ENCODE data around the gene CYP26B1. TPM values are rescaled to one million over a fixed set of nuclear protein-coding genes. Genes with fewer than 3 reads are reported as not detected.

CYP26B1 gene
- total and polyA plus RNA-seq, 2 experiments from 2014 or later: 3.9 to 6.5 TPM

DNA sequence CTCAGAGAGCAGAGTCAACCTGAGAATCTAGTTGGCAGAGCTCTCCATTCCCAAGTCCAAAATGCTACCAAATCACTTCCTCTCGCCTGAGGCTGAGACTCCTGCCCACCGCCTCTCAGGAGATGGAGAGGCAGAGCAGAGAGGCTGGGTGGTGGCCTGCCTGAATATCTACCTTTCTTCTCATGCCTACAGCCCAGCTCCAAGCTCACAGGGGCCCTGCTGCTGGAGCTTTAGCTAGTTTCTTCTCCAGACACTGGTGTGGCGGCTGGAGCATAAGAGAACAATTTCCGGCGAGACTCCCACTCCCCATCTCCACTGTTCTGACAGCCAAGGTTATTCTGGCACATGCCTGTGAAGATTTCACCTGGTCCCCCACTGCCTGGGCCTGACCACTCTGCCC is 8.1 kb upstream of the CYP26B1 start:
- Histone ChIP-seq H3K9me2 (replicated peaks; ENCODE audit: insufficient read depth) (no peaks in the 10 kb centered on the region), H3K4me1 (ENCODE audit: insufficient read depth) (no peaks in the 10 kb centered on the region), H3K79me2 (no peaks in the 10 kb centered on the region), H3K9me3 (ENCODE audit: low read depth) (no peaks in the 10 kb centered on the region), H3K4me3 (no peak overlapping the region), H3K36me3 (replicated peaks; ENCODE audit: insufficient read depth, low read depth) (no peaks in the 10 kb centered on the region), H3K27me3 (peaks cover 15% of the 10 kb centered on the region), H3K27ac (no peak overlapping the region), H2AFZ (no peak overlapping the region), H3K4me2 (no peak overlapping the region), H4K20me1 (ENCODE audit: insufficient read depth, poor library complexity, severe bottlenecking) (no peaks in the 10 kb centered on the region)
- no peak for DNase-seq (ENCODE audit: low spot score)
- TF ChIP-seq EZH2phosphoT487 (IDR thresholded peaks at IDR 0.05; ENCODE audit: low read depth, severe bottlenecking, unreplicated experiment): no peak
- 95% methylated on average over 5 of the region's 5 CpGs for WGBS (ENCODE audit: low lambda C conversion rate, missing lambda C conversion rate)

DNA sequence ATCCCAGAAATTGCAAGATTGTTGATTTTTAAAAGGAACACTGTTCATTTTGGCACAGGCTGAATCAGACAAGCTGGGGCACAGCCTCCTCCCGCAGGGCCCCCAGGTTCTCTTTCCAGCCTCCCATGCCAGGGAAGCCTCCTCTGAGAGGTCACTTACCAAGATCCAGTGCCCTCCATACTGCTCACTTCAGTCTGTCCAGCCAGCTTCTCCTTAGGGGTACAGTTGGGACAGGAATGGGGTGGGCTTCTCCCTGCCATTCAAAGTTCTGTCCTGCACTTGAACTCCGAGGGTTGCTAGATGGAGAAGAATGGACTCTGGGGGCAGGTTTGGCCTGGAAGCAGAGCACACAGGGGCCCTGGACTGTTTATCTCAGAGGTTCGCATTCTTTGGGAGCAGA is 7.5 kb upstream of the CYP26B1 start:
- Histone ChIP-seq H3K4me1 (ENCODE audit: insufficient read depth) (peaks cover under 1% of the 10 kb centered on the region), H4K20me1 (ENCODE audit: insufficient read depth, poor library complexity, severe bottlenecking) (no peaks in the 10 kb centered on the region), H3K27ac (no peak overlapping the region), H3K36me3 (replicated peaks; ENCODE audit: insufficient read depth, low read depth) (no peaks in the 10 kb centered on the region), H2AFZ (no peak overlapping the region), H3K9me3 (ENCODE audit: low read depth) (no peaks in the 10 kb centered on the region), H3K79me2 (no peaks in the 10 kb centered on the region), H3K27me3 (peaks cover 15% of the 10 kb centered on the region), H3K4me3 (no peak overlapping the region), H3K9me2 (replicated peaks; ENCODE audit: insufficient read depth) (no peaks in the 10 kb centered on the region), H3K4me2 (no peak overlapping the region)
- 88% methylated on average over 3 of the region's 3 CpGs for WGBS (ENCODE audit: low lambda C conversion rate, missing lambda C conversion rate)
- TF ChIP-seq, protein P1, sequence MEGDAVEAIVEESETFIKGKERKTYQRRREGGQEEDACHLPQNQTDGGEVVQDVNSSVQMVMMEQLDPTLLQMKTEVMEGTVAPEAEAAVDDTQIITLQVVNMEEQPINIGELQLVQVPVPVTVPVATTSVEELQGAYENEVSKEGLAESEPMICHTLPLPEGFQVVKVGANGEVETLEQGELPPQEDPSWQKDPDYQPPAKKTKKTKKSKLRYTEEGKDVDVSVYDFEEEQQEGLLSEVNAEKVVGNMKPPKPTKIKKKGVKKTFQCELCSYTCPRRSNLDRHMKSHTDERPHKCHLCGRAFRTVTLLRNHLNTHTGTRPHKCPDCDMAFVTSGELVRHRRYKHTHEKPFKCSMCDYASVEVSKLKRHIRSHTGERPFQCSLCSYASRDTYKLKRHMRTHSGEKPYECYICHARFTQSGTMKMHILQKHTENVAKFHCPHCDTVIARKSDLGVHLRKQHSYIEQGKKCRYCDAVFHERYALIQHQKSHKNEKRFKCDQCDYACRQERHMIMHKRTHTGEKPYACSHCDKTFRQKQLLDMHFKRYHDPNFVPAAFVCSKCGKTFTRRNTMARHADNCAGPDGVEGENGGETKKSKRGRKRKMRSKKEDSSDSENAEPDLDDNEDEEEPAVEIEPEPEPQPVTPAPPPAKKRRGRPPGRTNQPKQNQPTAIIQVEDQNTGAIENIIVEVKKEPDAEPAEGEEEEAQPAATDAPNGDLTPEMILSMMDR (IDR thresholded peaks at IDR 0.05; ENCODE audit: poor library complexity): no peak
- no peak for TF ChIP-seq EZH2 (IDR thresholded peaks at IDR 0.05; ENCODE audit: borderline replicate concordance)
- no peak for TF ChIP-seq EZH2phosphoT487 (IDR thresholded peaks at IDR 0.05; ENCODE audit: low read depth, severe bottlenecking, unreplicated experiment)
- DNase-seq (ENCODE audit: low spot score): no peak

DNA sequence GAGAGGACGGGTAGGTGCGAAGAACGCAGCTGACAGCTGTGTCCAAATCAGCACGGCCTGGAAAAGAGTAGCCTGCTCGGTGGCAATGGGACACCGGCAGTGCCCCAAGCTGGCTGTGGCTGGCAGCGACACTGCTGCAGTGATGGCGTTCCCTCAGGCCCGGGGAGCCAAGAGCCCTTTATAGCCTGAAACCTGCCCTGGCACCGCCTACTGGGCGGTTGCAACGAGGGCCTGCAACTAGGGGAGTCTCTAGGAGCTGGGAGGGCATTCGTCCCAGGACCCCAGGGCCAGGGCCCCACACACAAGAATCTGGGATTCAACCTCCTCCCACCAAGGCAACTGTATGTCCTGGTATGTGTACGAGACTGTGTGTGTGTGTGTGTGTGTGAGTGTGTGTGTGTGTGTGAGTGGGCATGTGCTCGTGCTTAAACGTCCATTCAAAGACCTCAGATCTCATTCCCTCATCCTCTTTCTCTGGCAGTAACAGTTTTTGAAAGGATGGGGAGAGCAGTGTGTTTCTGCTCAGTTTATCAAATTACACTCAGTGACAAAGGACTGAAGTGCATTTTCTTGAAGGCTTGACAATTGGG is 6.8 kb upstream of the CYP26B1 start:
- H3K36me3 ChIP-seq (replicated peaks; ENCODE audit: insufficient read depth, low read depth): no peaks in the 10 kb centered on the region
- DNase-seq (ENCODE audit: low spot score): no peak
- peaks cover 22% of the 10 kb centered on the region for H3K27me3 ChIP-seq
- H3K79me2 ChIP-seq: no peaks in the 10 kb centered on the region
- H3K27ac ChIP-seq: no peak overlapping the region
- H4K20me1 ChIP-seq (ENCODE audit: insufficient read depth, poor library complexity, severe bottlenecking): no peaks in the 10 kb centered on the region
- no peaks in the 10 kb centered on the region for H3K9me2 ChIP-seq (replicated peaks; ENCODE audit: insufficient read depth)
- no peak overlapping the region for H2AFZ ChIP-seq
- H3K4me3 ChIP-seq: no peak overlapping the region
- WGBS (ENCODE audit: low lambda C conversion rate, missing lambda C conversion rate): 84% methylated on average over 16 of the region's 16 CpGs
- peaks cover 7% of the 10 kb centered on the region for H3K4me1 ChIP-seq (ENCODE audit: insufficient read depth)
- H3K4me2 ChIP-seq: no peak overlapping the region
- H3K9me3 ChIP-seq (ENCODE audit: low read depth): no peaks in the 10 kb centered on the region
- no peak for TF ChIP-seq EZH2 (IDR thresholded peaks at IDR 0.05; ENCODE audit: borderline replicate concordance)
- TF ChIP-seq EZH2phosphoT487 (IDR thresholded peaks at IDR 0.05; ENCODE audit: low read depth, severe bottlenecking, unreplicated experiment): no peak
- TF ChIP-seq, protein P1 (IDR thresholded peaks at IDR 0.05; ENCODE audit: poor library complexity): no peak

DNA sequence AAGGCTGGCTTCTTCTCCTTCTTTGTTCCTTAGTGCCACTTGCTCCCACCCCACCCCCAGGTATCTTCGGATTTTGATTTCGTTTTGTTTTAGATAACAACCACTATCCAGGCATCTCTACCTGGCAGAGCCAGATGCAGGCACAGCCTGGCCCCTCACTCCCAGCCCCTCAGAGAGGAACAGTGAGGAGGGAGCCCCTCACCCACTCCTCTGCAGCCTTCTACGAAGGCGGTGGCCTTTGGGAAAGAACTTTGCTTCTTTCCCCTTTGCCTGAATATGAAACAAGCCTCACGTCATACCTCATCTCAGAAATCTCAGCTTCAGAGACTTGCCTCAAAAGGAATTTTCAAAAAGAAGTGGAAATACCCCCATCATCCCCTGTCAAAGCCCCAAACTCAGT is 6.3 kb upstream of the CYP26B1 start:
- TF ChIP-seq, protein P1 (IDR thresholded peaks at IDR 0.05; ENCODE audit: poor library complexity): no peak
- TF ChIP-seq EZH2 (IDR thresholded peaks at IDR 0.05; ENCODE audit: borderline replicate concordance) (no peak), EZH2phosphoT487 (IDR thresholded peaks at IDR 0.05; ENCODE audit: low read depth, severe bottlenecking, unreplicated experiment) (no peak)
- Histone ChIP-seq H3K9me3 (ENCODE audit: low read depth) (no peaks in the 10 kb centered on the region), H4K20me1 (ENCODE audit: insufficient read depth, poor library complexity, severe bottlenecking) (no peaks in the 10 kb centered on the region), H3K27me3 (peaks cover 27% of the 10 kb centered on the region), H3K36me3 (replicated peaks; ENCODE audit: insufficient read depth, low read depth) (no peaks in the 10 kb centered on the region), H2AFZ (no peak overlapping the region), H3K27ac (no peak overlapping the region), H3K79me2 (no peaks in the 10 kb centered on the region), H3K4me3 (no peak overlapping the region), H3K4me2 (no peak overlapping the region), H3K9me2 (replicated peaks; ENCODE audit: insufficient read depth) (no peaks in the 10 kb centered on the region), H3K4me1 (ENCODE audit: insufficient read depth) (peaks cover 12% of the 10 kb centered on the region)
- DNase-seq (ENCODE audit: low spot score): no peak
- 85% methylated on average over 5 of the region's 5 CpGs for WGBS (ENCODE audit: low lambda C conversion rate, missing lambda C conversion rate)
